Common myeloid progenitor, CD34-positive (primary cell): Measurements from ENCODE around the gene CDHR5.

ENCODE experiments used
- CTCF ChIA-PET: fragments of 350-600 bp; sonication (Branson Sonifier 250); formaldehyde crosslinking; loops from one replicate; lab custom pipeline; 2021; ENCODE audit warnings: antibody characterized with exemption; lab: Charles Lee
- POLR2A ChIA-PET: fragments of 350-600 bp; sonication (Branson Sonifier 250); formaldehyde crosslinking; loops from one replicate; lab custom pipeline; 2021; ENCODE audit warnings: antibody characterized with exemption; lab: Charles Lee
- DNase-seq, 3 donors: peaks; one replicate each; pipeline versions ENCODE4 v3.0.0 to v3.0.0-alpha.2; 2013
- H3K27ac ChIP-seq, 2 experiments: 1 replicate in 1 of 2; 2 replicates in 1 of 2; pipeline ENCODE4 v1.7.0; 2013; ENCODE audit warnings: inconsistent platforms in 2 of 2, low read length in 2 of 2, mild to moderate bottlenecking in 2 of 2, low read depth in 1 of 2, moderate library complexity in 1 of 2; ENCODE audit not compliant: severe bottlenecking in 2 of 2, insufficient read depth in 1 of 2, poor library complexity in 1 of 2
- H3K27me3 ChIP-seq, 5 experiments: replicated peaks in 2 of 5; 1 replicate in 3 of 5; 2 replicates in 2 of 5; pipeline versions ENCODE4 v1.6.1 to v1.7.0; 2013; ENCODE audit warnings: low read length in 4 of 5, mild to moderate bottlenecking in 2 of 5, moderate library complexity in 2 of 5, inconsistent platforms in 1 of 5; ENCODE audit not compliant: insufficient read depth in 5 of 5, control insufficient read depth in 4 of 5
- H3K36me3 ChIP-seq, 4 experiments: 1 replicate in 2 of 4; 2 replicates in 2 of 4; pipeline versions ENCODE4 v1.6.1 to v1.7.0; 2013; ENCODE audit warnings: low read length in 3 of 4, control low read depth in 1 of 4, mild to moderate bottlenecking in 1 of 4; ENCODE audit not compliant: control insufficient read depth in 4 of 4, insufficient read depth in 4 of 4
- H3K4me1 ChIP-seq, 4 experiments: 1 replicate in 3 of 4; 2 replicates in 1 of 4; pipeline versions ENCODE4 v1.6.1 to v1.7.1; 2013; ENCODE audit warnings: low read length in 3 of 4, mild to moderate bottlenecking in 3 of 4, control low read depth in 1 of 4, inconsistent platforms in 1 of 4, moderate library complexity in 1 of 4; ENCODE audit not compliant: control insufficient read depth in 4 of 4, insufficient read depth in 4 of 4; ENCODE audit errors: control extremely low read depth in 1 of 4
- H3K4me3 ChIP-seq, 7 experiments: 1 replicate in 4 of 7; 2 replicates in 3 of 7; pipeline versions ENCODE4 v1.5.1 to v1.7.0; 2013; ENCODE audit warnings: mild to moderate bottlenecking in 7 of 7, low read length in 6 of 7, moderate library complexity in 6 of 7, inconsistent platforms in 2 of 7, low read depth in 2 of 7, control low read depth in 1 of 7; ENCODE audit not compliant: insufficient read depth in 4 of 7, control insufficient read depth in 1 of 7; ENCODE audit errors: extremely low read depth in 1 of 7
- H3K9me3 ChIP-seq, 5 experiments: 1 replicate in 4 of 5; 2 replicates in 1 of 5; pipeline versions ENCODE4 v1.6.1 to v1.7.1; 2013; ENCODE audit warnings: low read length in 4 of 5, mild to moderate bottlenecking in 2 of 5, inconsistent platforms in 1 of 5, low read depth in 1 of 5, moderate library complexity in 1 of 5; ENCODE audit not compliant: control insufficient read depth in 4 of 5, insufficient read depth in 2 of 5; ENCODE audit errors: control extremely low read depth in 1 of 5
- WGBS: methylation state at CpG from one replicate; pipeline ENCODE4 v1.1.5; 2013; ENCODE audit not compliant: insufficient coverage; 5-methylcytosine and 5-hydroxymethylcytosine counted together

The CDHR5 gene

DNA sequence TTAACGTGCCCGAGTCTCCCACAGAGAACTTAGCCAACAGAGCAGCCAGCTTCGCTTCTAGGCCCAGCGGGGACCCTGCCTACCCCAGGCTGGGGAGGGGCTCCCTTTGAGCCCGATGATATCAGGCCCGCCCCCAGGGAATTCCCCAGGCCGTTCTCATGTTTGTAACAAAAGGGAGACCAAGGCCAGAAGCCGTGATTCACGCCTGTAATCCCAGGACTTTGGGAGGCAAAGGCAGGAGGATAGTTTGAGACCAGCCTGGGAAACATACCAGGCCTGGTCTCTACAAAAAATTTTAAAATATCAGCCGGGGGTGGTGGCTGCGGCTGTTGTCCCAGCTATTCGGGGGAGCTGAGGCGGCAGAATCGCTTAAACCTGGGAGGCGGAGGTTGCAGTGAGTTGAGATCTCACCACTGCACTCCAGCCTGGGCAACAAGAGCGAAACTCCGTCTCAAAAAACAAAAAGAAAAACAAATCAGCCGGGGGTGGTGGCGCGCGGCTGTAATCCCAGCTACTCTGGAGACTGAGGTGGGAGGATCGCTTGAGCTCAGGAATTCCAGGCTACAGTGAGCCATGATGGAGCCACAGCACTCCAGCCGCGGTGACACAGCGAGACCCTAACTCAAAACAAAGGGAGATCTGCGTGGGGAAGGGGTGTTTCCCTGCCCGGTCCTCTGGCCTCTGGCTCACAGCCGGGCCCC, 14.0 kb upstream of the CDHR5 start:
- ChIA-PET POLR2A (no interaction called here), CTCF (interaction anchor here (0.9 to 1.4 kb wide), 2 partner anchors 109 to 125 kb away, joined by 3 to 4 read pairs; no protein-coding TSS in a partner anchor)
- H3K36me3 ChIP-seq: peaks cover 0 to 12% (median 5%) of the 10 kb centered on the region in 4 experiments

GRCh38 chr11:637593-638521, 13.1 kb upstream of the CDHR5 start:
- ChIA-PET POLR2A (no interaction called here), CTCF (interaction anchor here (1.4 kb wide), 1 partner anchor 110 kb away, joined by 4 read pairs; no protein-coding TSS in a partner anchor)

More for the DNA sequence above, 14.0 kb upstream of the CDHR5 start:
- H3K4me1 ChIP-seq: peaks cover 0 to 36% (median 33%) of the 10 kb centered on the region in 4 experiments
- no peaks in the 10 kb centered on the region for H3K9me3 ChIP-seq
- H3K27ac ChIP-seq: no peak overlapping the region
- WGBS: 92% methylated on average over 26 of the region's 28 CpGs
- H3K27me3 ChIP-seq: peaks cover 0 to 49% (median 13%) of the 10 kb centered on the region in 5 experiments
- no peak for DNase-seq
- no peak overlapping the region for H3K4me3 ChIP-seq

DNA sequence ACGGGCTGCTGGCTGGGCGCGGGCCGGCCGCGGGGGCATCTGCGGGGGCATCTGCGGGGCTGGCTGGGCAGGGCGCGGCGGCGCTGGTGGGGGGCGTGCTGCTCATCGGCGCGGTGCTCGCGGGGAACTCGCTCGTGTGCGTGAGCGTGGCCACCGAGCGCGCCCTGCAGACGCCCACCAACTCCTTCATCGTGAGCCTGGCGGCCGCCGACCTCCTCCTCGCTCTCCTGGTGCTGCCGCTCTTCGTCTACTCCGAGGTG, 12.5 kb upstream of the CDHR5 start:
- WGBS: 2% methylated on average over 34 of the region's 34 CpGs
- H3K27me3 ChIP-seq: peaks cover 0 to 49% (median 13%) of the 10 kb centered on the region in 5 experiments
- POLR2A ChIA-PET: no interaction called here

More at GRCh38 chr11:637593-638521, 13.1 kb upstream of the CDHR5 start:
- no peak for DNase-seq
- Histone ChIP-seq H3K27me3 (peaks cover 0 to 49% (median 13%) of the 10 kb centered on the region in 5 experiments), H3K9me3 (no peaks in the 10 kb centered on the region), H3K4me3 (peak overlapping the region in 4 of 7 experiments; percentile 15 to 50 (median 32)), H3K36me3 (peaks cover 0 to 8% (median 2%) of the 10 kb centered on the region in 4 experiments), H3K27ac (no peak overlapping the region), H3K4me1 (peaks cover 0 to 36% (median 33%) of the 10 kb centered on the region in 4 experiments)
- 44% methylated on average over 39 of the region's 55 CpGs for WGBS

GRCh38 chr11:636511-637332, 12.0 kb upstream of the CDHR5 start, which contains the start of gene DRD4:
TSS of gene DRD4 (plus strand) at chr11:637269. CDS start at chr11:637305, 36 bp downstream.
- no peaks in the 10 kb centered on the region for H3K9me3 ChIP-seq
- H3K36me3 ChIP-seq: peaks cover 0 to 4% (median 3%) of the 10 kb centered on the region in 4 experiments
- ChIA-PET CTCF (no interaction called here), POLR2A (interaction anchor here (0.9 kb wide), 1 partner anchor 13 kb away, joined by 4 read pairs; no protein-coding TSS in a partner anchor)
- H3K27ac ChIP-seq: no peak within 1 kb of the TSS
- no peak for DNase-seq
- peaks cover 0 to 36% (median 28%) of the 10 kb centered on the region in 4 experiments for H3K4me1 ChIP-seq
- WGBS: 22% methylated on average over 79 of the region's 100 CpGs
- H3K27me3 ChIP-seq: peaks cover 0 to 49% (median 13%) of the 10 kb centered on the region in 5 experiments
- peak within 1 kb of the TSS in 4 of 7 experiments; percentile 15 to 50 (median 32) for H3K4me3 ChIP-seq

More for the DNA sequence above, 12.5 kb upstream of the CDHR5 start:
- peak overlapping the region in 4 of 7 experiments; percentile 10 to 50 (median 32) for H3K4me3 ChIP-seq
- H3K36me3 ChIP-seq: peaks cover 0 to 8% (median 5%) of the 10 kb centered on the region in 4 experiments
- no peak for DNase-seq
- CTCF ChIA-PET: no interaction called here
- H3K27ac ChIP-seq: no peak overlapping the region
- H3K9me3 ChIP-seq: no peaks in the 10 kb centered on the region
- H3K4me1 ChIP-seq: peaks cover 0 to 36% (median 30%) of the 10 kb centered on the region in 4 experiments

DNA sequence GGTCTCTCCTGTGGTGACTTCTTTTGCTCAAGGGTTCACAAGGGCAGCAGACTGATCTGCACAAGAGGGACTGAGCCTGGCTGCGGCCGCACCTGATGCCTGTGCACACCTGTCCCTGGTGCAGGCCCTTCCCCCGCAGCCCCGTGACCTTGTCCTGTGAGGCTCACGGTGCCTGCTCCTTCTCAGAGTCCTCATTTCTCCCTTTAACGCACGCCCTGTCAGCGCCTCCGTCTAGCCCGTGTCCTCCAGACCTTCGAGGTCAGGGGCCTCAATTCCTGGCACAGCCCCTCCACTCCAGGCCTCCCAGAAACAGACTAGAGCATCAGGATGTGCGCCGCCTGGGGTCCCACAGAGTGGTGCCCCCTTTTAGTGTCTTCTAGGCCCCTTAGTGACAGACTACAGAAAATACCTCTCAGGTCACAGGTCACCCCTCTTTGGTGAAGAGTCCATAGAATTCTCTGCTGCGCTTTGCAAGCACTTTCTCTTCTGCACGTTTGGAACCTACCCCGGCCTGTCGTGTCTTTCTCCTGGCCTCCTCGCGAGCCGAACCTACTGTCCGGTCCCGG, 11.3 kb upstream of the CDHR5 start:
- H3K27me3 ChIP-seq: peaks cover 0 to 49% (median 13%) of the 10 kb centered on the region in 5 experiments
- H3K4me1 ChIP-seq: peaks cover 0 to 32% (median 22%) of the 10 kb centered on the region in 4 experiments
- H3K36me3 ChIP-seq: peaks cover 0 to 4% (median 2%) of the 10 kb centered on the region in 4 experiments
- no peak for DNase-seq
- 90% methylated on average over 20 of the region's 22 CpGs for WGBS
- H3K4me3 ChIP-seq: no peak overlapping the region
- H3K9me3 ChIP-seq: no peaks in the 10 kb centered on the region
- no peak overlapping the region for H3K27ac ChIP-seq
- ChIA-PET CTCF (no interaction called here), POLR2A (interaction anchor here (0.9 kb wide), 1 partner anchor 13 kb away, joined by 4 read pairs; no protein-coding TSS in a partner anchor)

- ChIA-PET POLR2A (no interaction called here), CTCF (no interaction called here)
- WGBS: 100% methylated on average over 5 of the region's 5 CpGs
- Histone ChIP-seq H3K9me3 (no peaks in the 10 kb centered on the region), H3K36me3 (peaks cover 0 to 4% (median 1%) of the 10 kb centered on the region in 4 experiments), H3K27me3 (peaks cover 0 to 20% (median 2%) of the 10 kb centered on the region in 5 experiments), H3K27ac (no peak overlapping the region), H3K4me1 (peaks cover 2 to 19% (median 17%) of the 10 kb centered on the region in 4 experiments), H3K4me3 (no peak overlapping the region)
- no peak for DNase-seq
Observed at GRCh38 chr11:630871-631270, 6.1 kb upstream of the CDHR5 start.
